Tibial nerve (tissue), 4 donors: ENCODE measurements around the gene ZDHHC11. TPM values are rescaled to one million over a fixed set of nuclear protein-coding genes. Genes with fewer than 3 reads are reported as not detected.

Experiments
- DNase-seq, 2 donors: peaks; one replicate each; pipeline ENCODE4 v3.0.0-alpha.2; 2019; ENCODE audit warnings: low spot score in 2 of 2
- H3K27ac ChIP-seq, 4 donors: fragments of 200-600 bp; sonication (generic) in 3 of 4; one replicate each; pipeline ENCODE4 v1.5.1; 2017 to 2019; ENCODE audit warnings: mild to moderate bottlenecking in 1 of 4
- H3K27me3 ChIP-seq, 2 donors: fragments of 200-600 bp; sonication (generic) in 1 of 2; one replicate each; pipeline versions ENCODE4 v1.5.1 to v1.6.0; 2017 to 2019
- H3K36me3 ChIP-seq, 3 donors: fragments of 200-600 bp; sonication (generic); one replicate each; pipeline ENCODE4 v1.5.1; 2018 to 2019
- H3K4me1 ChIP-seq, 4 donors: fragments of 200-600 bp; sonication (generic) in 3 of 4; one replicate each; pipeline ENCODE4 v1.5.1; 2017 to 2019
- H3K4me3 ChIP-seq, 4 donors: fragments of 200-600 bp; sonication (generic) in 3 of 4; one replicate each; pipeline ENCODE4 v1.5.1; 2017 to 2019; ENCODE audit warnings: mild to moderate bottlenecking in 1 of 4, moderate library complexity in 1 of 4
- H3K9me3 ChIP-seq, 4 donors: fragments of 200-600 bp; sonication (generic) in 3 of 4; one replicate each; pipeline ENCODE4 v1.5.1; 2017 to 2019
- EP300 ChIP-seq, 2 donors: sonication (generic); formaldehyde crosslinking; IDR thresholded peaks; one replicate each; pipeline ENCODE4 v1.6.1; 2017; ENCODE audit warnings: antibody characterized with exemption in 2 of 2, mild to moderate bottlenecking in 1 of 2
- POLR2A ChIP-seq, 2 donors: fragments of 450-650 bp; IDR thresholded peaks; one replicate each; pipeline ENCODE4 v1.6.1; 2017; ENCODE audit warnings: antibody characterized with exemption in 2 of 2, mild to moderate bottlenecking in 2 of 2, moderate library complexity in 2 of 2
- WGBS, 2 donors: methylation state at CpG; one replicate each; pipeline ENCODE4 v1.1.5; 2018; 5-methylcytosine and 5-hydroxymethylcytosine counted together
- total RNA-seq, 4 donors: library from RNA; depleted of rRNA; stranded (reverse); fragments of >200 nt; gene quantifications; one replicate each; pipeline ENCODE4 v1.1.0, GENCODE V29; 2016
- TF ChIP-seq, protein P1 (sequence below), 5 experiments: fragments of 200-600 bp in 3 of 5; fragments of 450-650 bp in 2 of 5; sonication (generic) in 3 of 5; IDR thresholded peaks; one replicate each; pipeline ENCODE4 v1.5.1; 2016 to 2019; ENCODE audit warnings: antibody characterized with exemption in 5 of 5, mild to moderate bottlenecking in 3 of 5, moderate library complexity in 2 of 5

The ZDHHC11 gene
- total RNA-seq, 4 donors from 2014 or later = 1.1 to 6.9 (median 2.3) TPM

DNA sequence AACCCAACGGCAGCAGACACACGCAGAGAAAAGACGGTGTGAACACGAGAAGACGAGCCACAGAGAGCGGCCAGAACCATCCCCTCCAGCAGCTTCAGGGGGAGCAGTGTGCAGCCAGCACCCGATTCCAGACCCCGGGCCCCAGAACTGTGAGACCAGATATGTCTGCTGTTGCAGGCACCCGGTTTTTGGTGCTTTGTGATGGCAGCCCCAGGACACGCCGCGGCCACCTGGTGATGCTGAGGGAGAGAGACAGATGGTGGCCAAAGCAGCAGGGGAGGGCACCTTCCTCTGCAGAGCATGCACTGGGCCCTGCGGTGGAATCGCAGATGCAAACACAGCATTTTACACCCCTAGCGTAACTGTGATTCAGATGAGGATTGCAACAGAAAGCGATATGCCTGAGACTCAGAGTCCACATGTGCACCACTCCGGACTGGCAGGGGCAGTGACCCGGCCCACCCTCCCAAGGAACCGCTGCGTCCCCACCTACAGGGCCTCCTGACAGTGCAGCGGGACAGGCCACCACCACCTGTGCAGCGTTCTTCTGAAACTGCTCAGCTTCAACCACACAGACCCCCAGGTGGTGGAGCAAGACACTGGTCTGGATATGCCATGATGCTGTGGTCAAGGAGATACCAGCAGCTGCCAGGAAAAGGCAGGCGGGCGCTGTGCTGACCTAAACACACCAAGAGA is 90.3 kb downstream of the ZDHHC11 start:
- TF ChIP-seq, protein P1, sequence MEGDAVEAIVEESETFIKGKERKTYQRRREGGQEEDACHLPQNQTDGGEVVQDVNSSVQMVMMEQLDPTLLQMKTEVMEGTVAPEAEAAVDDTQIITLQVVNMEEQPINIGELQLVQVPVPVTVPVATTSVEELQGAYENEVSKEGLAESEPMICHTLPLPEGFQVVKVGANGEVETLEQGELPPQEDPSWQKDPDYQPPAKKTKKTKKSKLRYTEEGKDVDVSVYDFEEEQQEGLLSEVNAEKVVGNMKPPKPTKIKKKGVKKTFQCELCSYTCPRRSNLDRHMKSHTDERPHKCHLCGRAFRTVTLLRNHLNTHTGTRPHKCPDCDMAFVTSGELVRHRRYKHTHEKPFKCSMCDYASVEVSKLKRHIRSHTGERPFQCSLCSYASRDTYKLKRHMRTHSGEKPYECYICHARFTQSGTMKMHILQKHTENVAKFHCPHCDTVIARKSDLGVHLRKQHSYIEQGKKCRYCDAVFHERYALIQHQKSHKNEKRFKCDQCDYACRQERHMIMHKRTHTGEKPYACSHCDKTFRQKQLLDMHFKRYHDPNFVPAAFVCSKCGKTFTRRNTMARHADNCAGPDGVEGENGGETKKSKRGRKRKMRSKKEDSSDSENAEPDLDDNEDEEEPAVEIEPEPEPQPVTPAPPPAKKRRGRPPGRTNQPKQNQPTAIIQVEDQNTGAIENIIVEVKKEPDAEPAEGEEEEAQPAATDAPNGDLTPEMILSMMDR (IDR thresholded peaks at IDR 0.05) = no peak
- no peak for TF ChIP-seq EP300 (IDR thresholded peaks at IDR 0.05)
- TF ChIP-seq POLR2A (IDR thresholded peaks at IDR 0.05) = no peak
- Histone ChIP-seq H3K4me3 (no peak overlapping the region), H3K9me3 (no peaks in the 10 kb centered on the region), H3K27me3 (peaks cover 0 to 4% of the 10 kb centered on the region in 2 donors), H3K27ac (no peak overlapping the region), H3K36me3 (no peaks in the 10 kb centered on the region), H3K4me1 (peaks cover 0 to 26% (median 16%) of the 10 kb centered on the region in 4 donors)
- WGBS, 2 donors = 92% methylated on average over 24 of the region's 24 CpGs
- DNase-seq = no peak

DNA sequence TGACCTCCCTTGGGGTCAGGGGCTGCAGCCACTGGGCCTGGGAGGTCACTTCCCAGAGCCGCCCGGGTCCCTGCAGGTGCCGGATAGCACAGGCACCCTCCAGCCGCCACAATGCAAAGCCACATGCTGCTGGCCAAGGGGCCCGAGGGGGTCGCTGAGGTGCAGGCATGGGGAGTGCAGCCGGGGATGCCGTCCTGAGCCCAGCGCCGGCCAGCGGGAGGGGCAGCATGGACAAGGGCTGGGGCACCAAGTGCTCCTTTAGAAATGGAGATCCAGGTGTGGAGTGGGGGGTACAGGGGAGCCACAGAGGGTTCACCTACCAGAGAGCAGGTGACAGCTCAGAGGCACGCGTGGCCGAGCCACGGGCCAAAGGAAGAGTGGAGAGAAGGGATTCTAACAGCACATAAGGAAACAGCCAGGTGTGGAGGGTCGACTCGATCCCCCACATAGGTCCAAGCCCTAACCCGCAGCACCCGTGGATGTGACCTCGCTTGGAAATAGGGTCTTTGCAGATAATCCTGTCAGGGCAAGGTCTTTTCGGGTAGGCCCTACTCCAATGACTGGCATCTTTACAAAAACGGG is 90.9 kb downstream of the ZDHHC11 start:
- Histone ChIP-seq H3K9me3 (no peaks in the 10 kb centered on the region), H3K27me3 (peaks cover 0 to 4% of the 10 kb centered on the region in 2 donors), H3K4me3 (no peak overlapping the region), H3K4me1 (peaks cover 0 to 26% (median 16%) of the 10 kb centered on the region in 4 donors), H3K27ac (no peak overlapping the region), H3K36me3 (no peaks in the 10 kb centered on the region)
- WGBS, 2 donors = 92 to 95% methylated on average over 22 of the region's 22 CpGs
- TF ChIP-seq POLR2A (IDR thresholded peaks at IDR 0.05) = no peak
- TF ChIP-seq, protein P1 (IDR thresholded peaks at IDR 0.05) = no peak
- no peak for TF ChIP-seq EP300 (IDR thresholded peaks at IDR 0.05)
- no peak for DNase-seq

DNA sequence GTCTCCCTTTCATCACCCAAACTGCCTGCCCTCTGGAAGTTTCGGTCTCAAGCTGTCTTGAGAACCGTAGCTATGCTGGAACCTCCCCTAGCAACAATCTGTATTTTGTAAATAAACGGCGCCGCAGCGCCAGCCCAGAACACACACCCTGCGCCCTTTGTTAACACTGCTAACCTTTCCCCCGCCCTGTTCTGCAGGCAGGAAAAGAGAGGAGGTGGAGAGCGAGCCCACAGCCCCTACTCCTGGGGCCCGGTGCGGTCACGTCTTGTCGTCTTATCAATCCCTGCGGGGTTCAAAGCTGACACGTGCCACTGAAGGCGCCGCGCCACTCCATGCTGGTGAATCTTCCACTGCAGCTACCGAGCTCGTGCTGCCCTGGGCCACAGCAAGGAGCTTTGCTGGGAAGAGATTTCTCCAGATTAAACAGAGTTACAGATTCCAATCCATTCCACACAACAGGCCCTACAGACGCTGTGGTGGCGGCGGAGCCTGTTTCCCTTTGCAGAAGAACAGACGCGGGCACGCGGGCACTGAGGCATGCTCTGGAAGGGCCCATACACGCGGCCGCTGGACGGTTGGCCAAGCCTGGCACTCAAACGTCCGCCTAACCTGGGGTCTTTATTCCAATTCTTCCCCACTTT is 91.6 kb downstream of the ZDHHC11 start:
- Histone ChIP-seq H3K4me3 (no peak overlapping the region), H3K9me3 (no peaks in the 10 kb centered on the region), H3K27ac (peak overlapping the region in 1 of 4 donors; percentile 15), H3K36me3 (no peaks in the 10 kb centered on the region), H3K4me1 (peaks cover 0 to 26% (median 16%) of the 10 kb centered on the region in 4 donors), H3K27me3 (peaks cover 0 to 4% of the 10 kb centered on the region in 2 donors)
- 53 to 55% methylated on average over 31 to 33 of the region's 33 CpGs for WGBS, 2 donors
- TF ChIP-seq, protein P1 (IDR thresholded peaks at IDR 0.05) = no peak
- no peak for TF ChIP-seq POLR2A (IDR thresholded peaks at IDR 0.05)
- no peak for TF ChIP-seq EP300 (IDR thresholded peaks at IDR 0.05)
- no peak for DNase-seq

DNA sequence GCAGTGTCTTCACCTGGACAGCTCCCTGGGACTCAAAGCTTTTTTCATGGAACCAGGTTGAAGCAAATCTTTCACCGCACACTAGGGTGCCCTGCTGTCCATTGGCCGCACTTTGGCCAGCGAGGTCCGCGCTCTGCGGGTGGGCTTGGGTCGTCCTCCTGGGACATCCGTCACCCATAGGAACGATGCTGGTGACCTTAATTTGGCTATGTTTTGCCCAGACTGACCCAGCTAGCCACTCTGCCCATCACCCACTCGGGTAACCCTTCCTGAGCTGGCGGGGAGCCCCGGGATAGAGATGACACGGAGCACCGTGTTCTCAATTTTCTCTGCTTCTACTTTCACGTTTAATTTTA is 92.1 kb downstream of the ZDHHC11 start:
- Histone ChIP-seq H3K4me3 (no peak overlapping the region), H3K27ac (peak overlapping the region in 1 of 4 donors; percentile 15), H3K27me3 (peaks cover 0 to 4% of the 10 kb centered on the region in 2 donors), H3K36me3 (no peaks in the 10 kb centered on the region), H3K4me1 (peaks cover 0 to 26% (median 16%) of the 10 kb centered on the region in 4 donors), H3K9me3 (no peaks in the 10 kb centered on the region)
- 75 to 76% methylated on average over 15 of the region's 15 CpGs for WGBS, 2 donors
- no peak for DNase-seq
- TF ChIP-seq EP300 (IDR thresholded peaks at IDR 0.05) (no peak), POLR2A (IDR thresholded peaks at IDR 0.05) (no peak)
- TF ChIP-seq, protein P1 (IDR thresholded peaks at IDR 0.05) = no peak
